ENCODE results near the gene CCDC78. TPM values are rescaled to one million over a fixed set of nuclear protein-coding genes. Genes with fewer than 3 reads are reported as not detected.
"Not testable (repeated sequence)": the region's sequence is repeated elsewhere in the genome, so short reads cannot be mapped to it uniquely, and the experiment has no call there.

Gene CCDC78
- total and polyA plus RNA-seq, 4 donors = 0.39 to 1.7 (median 0.97) TPM; not detected in 1

- Histone ChIP-seq H3K27ac (ENCODE audit: low read depth in 1 of 2, low read length in 2 of 2) (no peak overlapping the region), H3K4me1 (ENCODE audit: control insufficient read depth in 1 of 2, insufficient read depth in 2 of 2, low read length in 2 of 2) (no peaks in the 10 kb centered on the region), H3K36me3 (ENCODE audit: control insufficient read depth in 1 of 2, insufficient read depth in 2 of 2, low read length in 1 of 2) (no peaks in the 10 kb centered on the region), H3K4me3 (ENCODE audit: low read length in 2 of 2) (no peak overlapping the region), H3K27me3 (ENCODE audit: control insufficient read depth in 1 of 2, insufficient read depth in 2 of 2, low read length in 1 of 2) (no peaks in the 10 kb centered on the region), H3K9me3 (ENCODE audit: control insufficient read depth, low read length) (no peaks in the 10 kb centered on the region)
- 77 to 79% methylated on average over 17 of the region's 17 CpGs for WGBS, 2 donors
- DNase-seq (no peak), ATAC-seq (ENCODE audit: low FRiP score) (no peak)
- intact Hi-C loops (cut with DNase I) = no loop called here
Measured at GRCh38 chr16:762595-763268, 36.5 kb upstream of the CCDC78 start.

GRCh38 chr16:761625-762513 is 35.6 kb upstream of the CCDC78 start:
- no peaks in the 10 kb centered on the region for H3K27me3 ChIP-seq (ENCODE audit: control insufficient read depth in 1 of 2, insufficient read depth in 2 of 2, low read length in 1 of 2)
- intact Hi-C loops (cut with DNase I) = no loop called here
- no peaks in the 10 kb centered on the region for H3K36me3 ChIP-seq (ENCODE audit: control insufficient read depth in 1 of 2, insufficient read depth in 2 of 2, low read length in 1 of 2)
- no peak overlapping the region for H3K27ac ChIP-seq (ENCODE audit: low read depth in 1 of 2, low read length in 2 of 2)
- ATAC-seq (ENCODE audit: low FRiP score) (no peak), DNase-seq (no peak)
- no peaks in the 10 kb centered on the region for H3K4me1 ChIP-seq (ENCODE audit: control insufficient read depth in 1 of 2, insufficient read depth in 2 of 2, low read length in 2 of 2)
- H3K9me3 ChIP-seq (ENCODE audit: control insufficient read depth, low read length) = no peaks in the 10 kb centered on the region
- H3K4me3 ChIP-seq (ENCODE audit: low read length in 2 of 2) = no peak overlapping the region
- 65 to 69% methylated on average over 22 of the region's 22 CpGs for WGBS, 2 donors

- Histone ChIP-seq H3K27me3 (ENCODE audit: control insufficient read depth in 1 of 2, insufficient read depth in 2 of 2, low read length in 1 of 2) (no peaks in the 10 kb centered on the region), H3K36me3 (ENCODE audit: control insufficient read depth in 1 of 2, insufficient read depth in 2 of 2, low read length in 1 of 2) (no peaks in the 10 kb centered on the region), H3K4me1 (ENCODE audit: control insufficient read depth in 1 of 2, insufficient read depth in 2 of 2, low read length in 2 of 2) (no peaks in the 10 kb centered on the region), H3K27ac (ENCODE audit: low read depth in 1 of 2, low read length in 2 of 2) (no peak within 1 kb of the TSS), H3K4me3 (ENCODE audit: low read length in 2 of 2) (no peak within 1 kb of the TSS), H3K9me3 (ENCODE audit: control insufficient read depth, low read length) (no peaks in the 10 kb centered on the region)
- DNase-seq (no peak), ATAC-seq (ENCODE audit: low FRiP score) (peak; percentile 15)
- intact Hi-C loops (cut with DNase I) = no loop called here
- 68 to 74% methylated on average over 37 of the region's 37 CpGs for WGBS, 2 donors
Measured at GRCh38 chr16:760545-761343, 34.5 kb upstream of the CCDC78 start, which contains the start of gene MSLN. Gene MSLN (plus strand): TSS chr16:760734. CDS start chr16:762681, 1,947 bp downstream.

- Histone ChIP-seq H3K27me3 (ENCODE audit: control insufficient read depth in 1 of 2, insufficient read depth in 2 of 2, low read length in 1 of 2) (no peaks in the 10 kb centered on the region), H3K4me3 (ENCODE audit: low read length in 2 of 2) (no peak overlapping the region), H3K4me1 (ENCODE audit: control insufficient read depth in 1 of 2, insufficient read depth in 2 of 2, low read length in 2 of 2) (no peaks in the 10 kb centered on the region), H3K27ac (ENCODE audit: low read depth in 1 of 2, low read length in 2 of 2) (no peak overlapping the region), H3K9me3 (ENCODE audit: control insufficient read depth, low read length) (no peaks in the 10 kb centered on the region), H3K36me3 (ENCODE audit: control insufficient read depth in 1 of 2, insufficient read depth in 2 of 2, low read length in 1 of 2) (no peaks in the 10 kb centered on the region)
- ATAC-seq (ENCODE audit: low FRiP score) = no peak
- WGBS, 2 donors = 75 to 81% methylated on average over 15 of the region's 15 CpGs
- no peak for DNase-seq
- intact Hi-C loops (cut with DNase I) = no loop called here
Measured at GRCh38 chr16:760065-760464, 33.8 kb upstream of the CCDC78 start.

- Histone ChIP-seq H3K4me1 (ENCODE audit: control insufficient read depth in 1 of 2, insufficient read depth in 2 of 2, low read length in 2 of 2) (no peaks in the 10 kb centered on the region), H3K27ac (ENCODE audit: low read depth in 1 of 2, low read length in 2 of 2) (no peak overlapping the region), H3K27me3 (ENCODE audit: control insufficient read depth in 1 of 2, insufficient read depth in 2 of 2, low read length in 1 of 2) (no peaks in the 10 kb centered on the region), H3K9me3 (ENCODE audit: control insufficient read depth, low read length) (no peaks in the 10 kb centered on the region), H3K4me3 (ENCODE audit: low read length in 2 of 2) (no peak overlapping the region), H3K36me3 (ENCODE audit: control insufficient read depth in 1 of 2, insufficient read depth in 2 of 2, low read length in 1 of 2) (no peaks in the 10 kb centered on the region)
- ATAC-seq (ENCODE audit: low FRiP score) = no peak
- DNase-seq = no peak
- intact Hi-C loops (cut with DNase I) = no loop called here
- 85 to 88% methylated on average over 34 of the region's 34 CpGs for WGBS, 2 donors
Measured at GRCh38 chr16:759110-759910, 33.1 kb upstream of the CCDC78 start.

GRCh38 chr16:756428-756827 is 30.2 kb upstream of the CCDC78 start:
- intact Hi-C loops (cut with DNase I) = no loop called here
- no peak for ATAC-seq (ENCODE audit: low FRiP score)
- 91 to 95% methylated on average over 5 of the region's 5 CpGs for WGBS, 2 donors

GRCh38 chr16:754656-755055 is 28.4 kb upstream of the CCDC78 start:
- Histone ChIP-seq H3K9me3 (ENCODE audit: control insufficient read depth, low read length) (no peaks in the 10 kb centered on the region), H3K4me1 (ENCODE audit: control insufficient read depth in 1 of 2, insufficient read depth in 2 of 2, low read length in 2 of 2) (no peaks in the 10 kb centered on the region), H3K27ac (ENCODE audit: low read depth in 1 of 2, low read length in 2 of 2) (no peak overlapping the region), H3K4me3 (ENCODE audit: low read length in 2 of 2) (no peak overlapping the region), H3K27me3 (ENCODE audit: control insufficient read depth in 1 of 2, insufficient read depth in 2 of 2, low read length in 1 of 2) (no peaks in the 10 kb centered on the region), H3K36me3 (ENCODE audit: control insufficient read depth in 1 of 2, insufficient read depth in 2 of 2, low read length in 1 of 2) (no peaks in the 10 kb centered on the region)
- DNase-seq = no peak
- intact Hi-C loops (cut with DNase I) = no loop called here
- ATAC-seq (ENCODE audit: low FRiP score) = no peak
- 59 to 64% methylated on average over 11 of the region's 11 CpGs for WGBS, 2 donors

More at GRCh38 chr16:756428-756827, 30.2 kb upstream of the CCDC78 start:
- H3K4me1 ChIP-seq (ENCODE audit: control insufficient read depth in 1 of 2, insufficient read depth in 2 of 2, low read length in 2 of 2) = no peaks in the 10 kb centered on the region
- H3K9me3 ChIP-seq (ENCODE audit: control insufficient read depth, low read length) = no peaks in the 10 kb centered on the region
- H3K4me3 ChIP-seq (ENCODE audit: low read length in 2 of 2) = no peak overlapping the region
- no peaks in the 10 kb centered on the region for H3K27me3 ChIP-seq (ENCODE audit: control insufficient read depth in 1 of 2, insufficient read depth in 2 of 2, low read length in 1 of 2)
- no peaks in the 10 kb centered on the region for H3K36me3 ChIP-seq (ENCODE audit: control insufficient read depth in 1 of 2, insufficient read depth in 2 of 2, low read length in 1 of 2)
- H3K27ac ChIP-seq (ENCODE audit: low read depth in 1 of 2, low read length in 2 of 2) = no peak overlapping the region
- DNase-seq = no peak

- H3K4me3 ChIP-seq (ENCODE audit: low read length in 2 of 2); H3K36me3 ChIP-seq (ENCODE audit: control insufficient read depth in 1 of 2, insufficient read depth in 2 of 2, low read length in 1 of 2); H3K9me3 ChIP-seq (ENCODE audit: control insufficient read depth, low read length); H3K4me1 ChIP-seq (ENCODE audit: control insufficient read depth in 1 of 2, insufficient read depth in 2 of 2, low read length in 2 of 2); H3K27me3 ChIP-seq (ENCODE audit: control insufficient read depth in 1 of 2, insufficient read depth in 2 of 2, low read length in 1 of 2); DNase-seq; intact Hi-C loops (cut with DNase I); ATAC-seq (ENCODE audit: low FRiP score); H3K27ac ChIP-seq (ENCODE audit: low read depth in 1 of 2, low read length in 2 of 2): not testable (repeated sequence)
- 90 to 93% methylated on average over 11 of the region's 11 CpGs for WGBS, 2 donors
Measured at GRCh38 chr16:754121-754607, 27.9 kb upstream of the CCDC78 start.

Data from aorta (tissue), 5 donors.